HG03558 (cell line): ENCODE measurements around the gene CYGB.

ENCODE experiments used
- ATAC-seq: cut with Tn5 transposase; IDR thresholded peaks from one replicate; pipeline ENCODE4 v1.9.1; 2021; ENCODE audit warnings: moderate number of reproducible peaks; ENCODE audit not compliant: unreplicated experiment; ENCODE audit errors: extremely low read depth

Gene CYGB

GRCh38 chr17:76491271-76492122 is 46.0 kb downstream of the CYGB start:
- no peak for ATAC-seq

GRCh38 chr17:76490112-76490710 is 47.3 kb downstream of the CYGB start:
- no peak for ATAC-seq

GRCh38 chr17:76487451-76488192 is 49.9 kb downstream of the CYGB start:
- no peak for ATAC-seq

- ATAC-seq, result no peak
Measured at GRCh38 chr17:76485569-76485968, 51.9 kb downstream of the CYGB start.

GRCh38 chr17:76484228-76484725 is 53.2 kb downstream of the CYGB start:
- no peak for ATAC-seq

- ATAC-seq, result peak; percentile 47
Measured at GRCh38 chr17:76481071-76481655, 56.3 kb downstream of the CYGB start.

- no peak for ATAC-seq
Measured at GRCh38 chr17:76480632-76481031, 56.9 kb downstream of the CYGB start.

GRCh38 chr17:76479515-76480060 is 57.9 kb downstream of the CYGB start:
- ATAC-seq, result no peak

- ATAC-seq, result no peak
Measured at GRCh38 chr17:76478730-76479514, 58.6 kb downstream of the CYGB start.

GRCh38 chr17:76478097-76478496 is 59.4 kb downstream of the CYGB start:
- ATAC-seq, result no peak

- ATAC-seq, result no peak
Measured at GRCh38 chr17:76477576-76477975, 59.9 kb downstream of the CYGB start.
